GM23338 (cell line): ENCODE data around the gene SOS2. TPM values are rescaled to one million over a fixed set of nuclear protein-coding genes. Genes with fewer than 3 reads are reported as not detected.

ENCODE experiments used
- ATAC-seq: fragments of 200-7000 bp; cut with Tn5 transposase; 3 replicates; pipeline ENCODE4 v1.9.1; 2020
- DNase-seq: peaks from one replicate; pipeline ENCODE4 v3.0.0-alpha.2; 2015; ENCODE audit warnings: low spot score
- H2AFZ ChIP-seq: fragments of 200-600 bp; sonication (generic); 2 replicates; pipeline ENCODE4 v1.8.0; 2016; ENCODE audit warnings: antibody characterized with exemption, mild to moderate bottlenecking, moderate library complexity
- H3F3A ChIP-seq: fragments of 200-600 bp; sonication (generic); replicated peaks from 2 replicates; pipeline ENCODE4 v1.8.0; 2017; ENCODE audit warnings: antibody characterized with exemption, mixed run types, low read depth
- H3K27ac ChIP-seq: fragments of 200-600 bp; sonication (generic); 2 replicates; pipeline ENCODE4 v1.6.1; 2016; ENCODE audit warnings: low read depth
- H3K27me3 ChIP-seq: fragments of 200-600 bp; sonication (generic); 2 replicates; pipeline ENCODE4 v1.8.0; 2016; ENCODE audit warnings: mild to moderate bottlenecking, mixed run types, moderate library complexity; ENCODE audit not compliant: insufficient read depth
- H3K36me3 ChIP-seq: fragments of 200-600 bp; sonication (generic); 2 replicates; pipeline ENCODE4 v1.8.0; 2016; ENCODE audit warnings: mild to moderate bottlenecking; ENCODE audit not compliant: insufficient read depth
- H3K4me1 ChIP-seq: fragments of 200-600 bp; sonication (generic); 2 replicates; pipeline ENCODE4 v1.8.0; 2016; ENCODE audit warnings: mild to moderate bottlenecking, moderate library complexity; ENCODE audit not compliant: insufficient read depth
- H3K4me2 ChIP-seq: fragments of 200-600 bp; sonication (generic); 2 replicates; pipeline ENCODE4 v1.7.1; 2017; ENCODE audit warnings: mixed run types
- H3K4me3 ChIP-seq: fragments of 200-600 bp; sonication (generic); 2 replicates; pipeline ENCODE4 v1.6.1; 2016; ENCODE audit warnings: mixed run types
- H3K79me2 ChIP-seq: fragments of 200-600 bp; sonication (generic); replicated peaks from 2 replicates; pipeline ENCODE4 v1.8.0; 2017; ENCODE audit warnings: mild to moderate bottlenecking; ENCODE audit not compliant: insufficient read depth
- H3K9me2 ChIP-seq: fragments of 200-600 bp; sonication (generic); 2 replicates; pipeline ENCODE4 v1.8.0; 2017; ENCODE audit not compliant: insufficient read depth
- H4K20me1 ChIP-seq: fragments of 200-600 bp; sonication (generic); replicated peaks from 2 replicates; pipeline ENCODE4 v1.8.0; 2017; ENCODE audit warnings: mild to moderate bottlenecking; ENCODE audit not compliant: insufficient read depth
- H3K27ac Mint-ChIP-seq: 2 replicates; pipeline ENCODE4 v1.8.0; 2020; ENCODE audit warnings: inconsistent platforms, mild to moderate bottlenecking, moderate library complexity, mixed read lengths
- H3K27me3 Mint-ChIP-seq: 3 replicates; pipeline ENCODE4 v1.8.0; 2022; ENCODE audit warnings: low read depth, mild to moderate bottlenecking, moderate library complexity, mixed read lengths, inconsistent platforms; ENCODE audit not compliant: insufficient read depth, poor library complexity
- H3K36me3 Mint-ChIP-seq: 3 replicates; pipeline ENCODE4 v1.8.0; 2021; ENCODE audit warnings: low read depth, mild to moderate bottlenecking, inconsistent platforms, moderate library complexity, mixed read lengths
- H3K4me1 Mint-ChIP-seq: 3 replicates; pipeline ENCODE4 v1.8.0; 2020; ENCODE audit warnings: mild to moderate bottlenecking, inconsistent platforms, mixed read lengths
- H3K4me3 Mint-ChIP-seq: 3 replicates; pipeline ENCODE4 v1.8.0; 2021; ENCODE audit warnings: moderate library complexity, mild to moderate bottlenecking, inconsistent platforms, mixed read lengths
- H3K9me3 Mint-ChIP-seq: 3 replicates; pipeline ENCODE4 v1.8.0; 2020; ENCODE audit warnings: moderate library complexity, mild to moderate bottlenecking, inconsistent platforms, mixed read lengths
- CREB1 ChIP-seq: fragments of 250-450 bp; sonication (Bioruptor Pico); IDR thresholded peaks from 2 replicates; pipeline ENCODE4 v1.5.0; 2020; ENCODE audit warnings: low read depth, mild to moderate bottlenecking, moderate library complexity
- EZH2 ChIP-seq: fragments of 200-600 bp; sonication (generic); IDR thresholded peaks from one replicate; pipeline ENCODE4 v1.8.0; 2017; ENCODE audit warnings: antibody characterized with exemption, mild to moderate bottlenecking, low read depth; ENCODE audit not compliant: unreplicated experiment
- EZH2phosphoT487 ChIP-seq: fragments of 200-600 bp; sonication (generic); IDR thresholded peaks from one replicate; pipeline ENCODE4 v1.8.1; 2018; ENCODE audit warnings: antibody characterized with exemption; ENCODE audit not compliant: unreplicated experiment
- JUNB ChIP-seq: IDR thresholded peaks from one replicate; pipeline ENCODE4 v1.6.1; 2016; ENCODE audit warnings: antibody characterized with exemption; ENCODE audit not compliant: unreplicated experiment
- NANOG ChIP-seq: IDR thresholded peaks from 2 replicates; pipeline ENCODE4 v1.6.1; 2016; ENCODE audit warnings: antibody characterized with exemption, borderline replicate concordance
- POLR2AphosphoS5 ChIP-seq: IDR thresholded peaks from 2 replicates; pipeline ENCODE4 v1.6.1; 2016; ENCODE audit warnings: antibody characterized with exemption, low read depth
- STAT1 ChIP-seq: IDR thresholded peaks from one replicate; pipeline ENCODE4 v1.6.1; 2016; ENCODE audit warnings: antibody characterized with exemption; ENCODE audit not compliant: unreplicated experiment
- ZNF114 ChIP-seq: fragments of 250-450 bp; sonication (Bioruptor Pico); IDR thresholded peaks from 2 replicates; pipeline ENCODE4 v1.5.0; 2020; ENCODE audit warnings: mild to moderate bottlenecking, moderate library complexity
- ZNF331 ChIP-seq: fragments of 250-450 bp; sonication (Bioruptor Pico); IDR thresholded peaks from 2 replicates; pipeline ENCODE4 v1.5.0; 2020; ENCODE audit warnings: low read depth, mild to moderate bottlenecking, moderate library complexity
- polyA plus RNA-seq: library from polyadenylated mRNA; unstranded; fragments of >200 nt; fragmentation: Nextera tagmentation; extraction: Ambion mirVana; gene quantifications from 2 replicates; pipeline ENCODE4 v1.2.1, GENCODE V29; 2016
- total RNA-seq: library from RNA; depleted of rRNA; stranded (reverse); fragments of >200 nt; shearing (Covaris generic); gene quantifications from 2 replicates; pipeline ENCODE4 v1.2.3, GENCODE V29; 2014
- TF ChIP-seq, protein P1 (sequence below): IDR thresholded peaks from one replicate; pipeline ENCODE4 v1.6.1; 2018; ENCODE audit warnings: antibody characterized with exemption; ENCODE audit not compliant: unreplicated experiment
- TF ChIP-seq, protein P2 (sequence below): IDR thresholded peaks from 2 replicates; pipeline ENCODE4 v1.6.1; 2016; ENCODE audit warnings: antibody characterized with exemption
- TF ChIP-seq, protein P3 (sequence below): fragments of 250-450 bp; sonication (Bioruptor Pico); IDR thresholded peaks from 2 replicates; pipeline ENCODE4 v1.5.0; 2020; ENCODE audit warnings: mild to moderate bottlenecking, moderate library complexity
- TF ChIP-seq, protein P4 (sequence below), 2 experiments: fragments of 200-600 bp in 1 of 2; sonication (generic) in 1 of 2; conservative IDR thresholded peaks; 2 replicates each; pipeline versions ENCODE4 v1.5.1 to v1.6.1; 2016 to 2017; ENCODE audit warnings: antibody characterized with exemption in 2 of 2, low read depth in 2 of 2, mild to moderate bottlenecking in 2 of 2, moderate library complexity in 1 of 2

SOS2 gene
- total and polyA plus RNA-seq, 2 experiments from 2014 or later: 3.5 to 11.4 TPM

DNA sequence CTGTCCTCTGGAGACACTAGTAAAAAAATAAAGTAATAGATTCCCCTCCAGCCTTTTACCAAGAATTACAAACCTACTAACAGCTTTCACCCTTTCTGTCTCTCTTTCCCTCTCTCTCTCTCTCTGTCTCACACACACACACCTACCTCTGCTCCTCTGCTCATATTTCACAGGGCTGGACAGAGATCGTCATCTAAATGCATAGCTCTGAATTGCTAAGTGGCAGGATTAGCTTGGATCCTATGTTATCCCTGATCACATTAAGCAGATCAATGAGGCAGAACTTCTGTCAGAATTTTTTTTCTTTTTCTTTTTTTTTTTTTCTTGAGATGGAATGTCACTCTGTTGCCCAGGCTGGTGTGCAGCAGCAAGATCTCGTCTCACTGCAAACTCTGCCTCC, 137.9 kb downstream of the SOS2 start:
- no peaks in the 10 kb centered on the region; the same call in 1 of the 2 replicates for H3K4me1 ChIP-seq
- ATAC-seq (no peak), DNase-seq (no peak)
- no peaks in the 10 kb centered on the region for H3K36me3 Mint-ChIP-seq
- no peaks in the 10 kb centered on the region for H3K27me3 ChIP-seq
- H3K9me2 ChIP-seq: 0 out of 2 replicates have a peak, but pooled peaks cover 2% of the 10 kb centered on the region
- H4K20me1 ChIP-seq: no peaks in the 10 kb centered on the region
- H3K4me3 Mint-ChIP-seq: no peak overlapping the region
- H3K4me1 Mint-ChIP-seq: peaks cover 6% of the 10 kb centered on the region
- no peaks in the 10 kb centered on the region for H3F3A ChIP-seq
- no peaks in the 10 kb centered on the region for H3K36me3 ChIP-seq
- no peak overlapping the region for H2AFZ ChIP-seq
- H3K9me3 Mint-ChIP-seq: no peaks in the 10 kb centered on the region
- H3K27ac ChIP-seq: no peak overlapping the region
- H3K4me2 ChIP-seq: no peak overlapping the region
- TF ChIP-seq, protein P1, sequence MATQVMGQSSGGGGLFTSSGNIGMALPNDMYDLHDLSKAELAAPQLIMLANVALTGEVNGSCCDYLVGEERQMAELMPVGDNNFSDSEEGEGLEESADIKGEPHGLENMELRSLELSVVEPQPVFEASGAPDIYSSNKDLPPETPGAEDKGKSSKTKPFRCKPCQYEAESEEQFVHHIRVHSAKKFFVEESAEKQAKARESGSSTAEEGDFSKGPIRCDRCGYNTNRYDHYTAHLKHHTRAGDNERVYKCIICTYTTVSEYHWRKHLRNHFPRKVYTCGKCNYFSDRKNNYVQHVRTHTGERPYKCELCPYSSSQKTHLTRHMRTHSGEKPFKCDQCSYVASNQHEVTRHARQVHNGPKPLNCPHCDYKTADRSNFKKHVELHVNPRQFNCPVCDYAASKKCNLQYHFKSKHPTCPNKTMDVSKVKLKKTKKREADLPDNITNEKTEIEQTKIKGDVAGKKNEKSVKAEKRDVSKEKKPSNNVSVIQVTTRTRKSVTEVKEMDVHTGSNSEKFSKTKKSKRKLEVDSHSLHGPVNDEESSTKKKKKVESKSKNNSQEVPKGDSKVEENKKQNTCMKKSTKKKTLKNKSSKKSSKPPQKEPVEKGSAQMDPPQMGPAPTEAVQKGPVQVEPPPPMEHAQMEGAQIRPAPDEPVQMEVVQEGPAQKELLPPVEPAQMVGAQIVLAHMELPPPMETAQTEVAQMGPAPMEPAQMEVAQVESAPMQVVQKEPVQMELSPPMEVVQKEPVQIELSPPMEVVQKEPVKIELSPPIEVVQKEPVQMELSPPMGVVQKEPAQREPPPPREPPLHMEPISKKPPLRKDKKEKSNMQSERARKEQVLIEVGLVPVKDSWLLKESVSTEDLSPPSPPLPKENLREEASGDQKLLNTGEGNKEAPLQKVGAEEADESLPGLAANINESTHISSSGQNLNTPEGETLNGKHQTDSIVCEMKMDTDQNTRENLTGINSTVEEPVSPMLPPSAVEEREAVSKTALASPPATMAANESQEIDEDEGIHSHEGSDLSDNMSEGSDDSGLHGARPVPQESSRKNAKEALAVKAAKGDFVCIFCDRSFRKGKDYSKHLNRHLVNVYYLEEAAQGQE: no peak
- no peak for TF ChIP-seq EZH2
- no peak for TF ChIP-seq EZH2phosphoT487
- no peak for TF ChIP-seq STAT1
- TF ChIP-seq, protein P2, sequence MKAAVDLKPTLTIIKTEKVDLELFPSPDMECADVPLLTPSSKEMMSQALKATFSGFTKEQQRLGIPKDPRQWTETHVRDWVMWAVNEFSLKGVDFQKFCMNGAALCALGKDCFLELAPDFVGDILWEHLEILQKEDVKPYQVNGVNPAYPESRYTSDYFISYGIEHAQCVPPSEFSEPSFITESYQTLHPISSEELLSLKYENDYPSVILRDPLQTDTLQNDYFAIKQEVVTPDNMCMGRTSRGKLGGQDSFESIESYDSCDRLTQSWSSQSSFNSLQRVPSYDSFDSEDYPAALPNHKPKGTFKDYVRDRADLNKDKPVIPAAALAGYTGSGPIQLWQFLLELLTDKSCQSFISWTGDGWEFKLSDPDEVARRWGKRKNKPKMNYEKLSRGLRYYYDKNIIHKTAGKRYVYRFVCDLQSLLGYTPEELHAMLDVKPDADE: no peak
- TF ChIP-seq NANOG: no peak
- no peak for TF ChIP-seq ZNF114 (CRISPR knock-in tag)
- no peak for TF ChIP-seq CREB1 (CRISPR knock-in tag)
- TF ChIP-seq, protein P3, sequence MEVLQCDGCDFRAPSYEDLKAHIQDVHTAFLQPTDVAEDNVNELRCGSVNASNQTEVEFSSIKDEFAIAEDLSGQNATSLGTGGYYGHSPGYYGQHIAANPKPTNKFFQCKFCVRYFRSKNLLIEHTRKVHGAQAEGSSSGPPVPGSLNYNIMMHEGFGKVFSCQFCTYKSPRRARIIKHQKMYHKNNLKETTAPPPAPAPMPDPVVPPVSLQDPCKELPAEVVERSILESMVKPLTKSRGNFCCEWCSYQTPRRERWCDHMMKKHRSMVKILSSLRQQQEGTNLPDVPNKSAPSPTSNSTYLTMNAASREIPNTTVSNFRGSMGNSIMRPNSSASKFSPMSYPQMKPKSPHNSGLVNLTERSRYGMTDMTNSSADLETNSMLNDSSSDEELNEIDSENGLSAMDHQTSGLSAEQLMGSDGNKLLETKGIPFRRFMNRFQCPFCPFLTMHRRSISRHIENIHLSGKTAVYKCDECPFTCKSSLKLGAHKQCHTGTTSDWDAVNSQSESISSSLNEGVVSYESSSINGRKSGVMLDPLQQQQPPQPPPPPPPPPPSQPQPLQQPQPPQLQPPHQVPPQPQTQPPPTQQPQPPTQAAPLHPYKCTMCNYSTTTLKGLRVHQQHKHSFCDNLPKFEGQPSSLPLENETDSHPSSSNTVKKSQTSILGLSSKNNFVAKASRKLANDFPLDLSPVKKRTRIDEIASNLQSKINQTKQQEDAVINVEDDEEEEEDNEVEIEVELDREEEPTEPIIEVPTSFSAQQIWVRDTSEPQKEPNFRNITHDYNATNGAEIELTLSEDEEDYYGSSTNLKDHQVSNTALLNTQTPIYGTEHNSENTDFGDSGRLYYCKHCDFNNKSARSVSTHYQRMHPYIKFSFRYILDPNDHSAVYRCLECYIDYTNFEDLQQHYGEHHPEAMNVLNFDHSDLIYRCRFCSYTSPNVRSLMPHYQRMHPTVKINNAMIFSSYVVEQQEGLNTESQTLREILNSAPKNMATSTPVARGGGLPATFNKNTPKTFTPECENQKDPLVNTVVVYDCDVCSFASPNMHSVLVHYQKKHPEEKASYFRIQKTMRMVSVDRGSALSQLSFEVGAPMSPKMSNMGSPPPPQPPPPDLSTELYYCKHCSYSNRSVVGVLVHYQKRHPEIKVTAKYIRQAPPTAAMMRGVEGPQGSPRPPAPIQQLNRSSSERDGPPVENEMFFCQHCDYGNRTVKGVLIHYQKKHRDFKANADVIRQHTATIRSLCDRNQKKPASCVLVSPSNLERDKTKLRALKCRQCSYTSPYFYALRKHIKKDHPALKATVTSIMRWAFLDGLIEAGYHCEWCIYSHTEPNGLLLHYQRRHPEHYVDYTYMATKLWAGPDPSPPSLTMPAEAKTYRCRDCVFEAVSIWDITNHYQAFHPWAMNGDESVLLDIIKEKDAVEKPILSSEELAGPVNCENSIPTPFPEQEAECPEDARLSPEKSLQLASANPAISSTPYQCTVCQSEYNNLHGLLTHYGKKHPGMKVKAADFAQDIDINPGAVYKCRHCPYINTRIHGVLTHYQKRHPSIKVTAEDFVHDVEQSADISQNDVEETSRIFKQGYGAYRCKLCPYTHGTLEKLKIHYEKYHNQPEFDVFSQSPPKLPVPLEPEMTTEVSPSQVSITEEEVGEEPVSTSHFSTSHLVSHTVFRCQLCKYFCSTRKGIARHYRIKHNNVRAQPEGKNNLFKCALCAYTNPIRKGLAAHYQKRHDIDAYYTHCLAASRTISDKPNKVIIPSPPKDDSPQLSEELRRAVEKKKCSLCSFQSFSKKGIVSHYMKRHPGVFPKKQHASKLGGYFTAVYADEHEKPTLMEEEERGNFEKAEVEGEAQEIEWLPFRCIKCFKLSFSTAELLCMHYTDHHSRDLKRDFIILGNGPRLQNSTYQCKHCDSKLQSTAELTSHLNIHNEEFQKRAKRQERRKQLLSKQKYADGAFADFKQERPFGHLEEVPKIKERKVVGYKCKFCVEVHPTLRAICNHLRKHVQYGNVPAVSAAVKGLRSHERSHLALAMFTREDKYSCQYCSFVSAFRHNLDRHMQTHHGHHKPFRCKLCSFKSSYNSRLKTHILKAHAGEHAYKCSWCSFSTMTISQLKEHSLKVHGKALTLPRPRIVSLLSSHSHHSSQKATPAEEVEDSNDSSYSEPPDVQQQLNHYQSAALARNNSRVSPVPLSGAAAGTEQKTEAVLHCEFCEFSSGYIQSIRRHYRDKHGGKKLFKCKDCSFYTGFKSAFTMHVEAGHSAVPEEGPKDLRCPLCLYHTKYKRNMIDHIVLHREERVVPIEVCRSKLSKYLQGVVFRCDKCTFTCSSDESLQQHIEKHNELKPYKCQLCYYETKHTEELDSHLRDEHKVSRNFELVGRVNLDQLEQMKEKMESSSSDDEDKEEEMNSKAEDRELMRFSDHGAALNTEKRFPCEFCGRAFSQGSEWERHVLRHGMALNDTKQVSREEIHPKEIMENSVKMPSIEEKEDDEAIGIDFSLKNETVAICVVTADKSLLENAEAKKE (CRISPR knock-in tag): no peak
- TF ChIP-seq, protein P4, sequence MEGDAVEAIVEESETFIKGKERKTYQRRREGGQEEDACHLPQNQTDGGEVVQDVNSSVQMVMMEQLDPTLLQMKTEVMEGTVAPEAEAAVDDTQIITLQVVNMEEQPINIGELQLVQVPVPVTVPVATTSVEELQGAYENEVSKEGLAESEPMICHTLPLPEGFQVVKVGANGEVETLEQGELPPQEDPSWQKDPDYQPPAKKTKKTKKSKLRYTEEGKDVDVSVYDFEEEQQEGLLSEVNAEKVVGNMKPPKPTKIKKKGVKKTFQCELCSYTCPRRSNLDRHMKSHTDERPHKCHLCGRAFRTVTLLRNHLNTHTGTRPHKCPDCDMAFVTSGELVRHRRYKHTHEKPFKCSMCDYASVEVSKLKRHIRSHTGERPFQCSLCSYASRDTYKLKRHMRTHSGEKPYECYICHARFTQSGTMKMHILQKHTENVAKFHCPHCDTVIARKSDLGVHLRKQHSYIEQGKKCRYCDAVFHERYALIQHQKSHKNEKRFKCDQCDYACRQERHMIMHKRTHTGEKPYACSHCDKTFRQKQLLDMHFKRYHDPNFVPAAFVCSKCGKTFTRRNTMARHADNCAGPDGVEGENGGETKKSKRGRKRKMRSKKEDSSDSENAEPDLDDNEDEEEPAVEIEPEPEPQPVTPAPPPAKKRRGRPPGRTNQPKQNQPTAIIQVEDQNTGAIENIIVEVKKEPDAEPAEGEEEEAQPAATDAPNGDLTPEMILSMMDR (conservative IDR thresholded peaks at IDR 0.05; ENCODE audit: low read depth in 2 of 2): no peak
- TF ChIP-seq ZNF331 (CRISPR knock-in tag): no peak
- TF ChIP-seq POLR2AphosphoS5: no peak
- no peak for TF ChIP-seq JUNB
- H3K27me3 Mint-ChIP-seq: peaks cover 4% of the 10 kb centered on the region
- H3K4me3 ChIP-seq: no peak overlapping the region
- H3K27ac Mint-ChIP-seq: no peak overlapping the region
- no peaks in the 10 kb centered on the region for H3K79me2 ChIP-seq
